Measurements from ENCODE around the gene PRKD2. TPM values are rescaled to one million over a fixed set of nuclear protein-coding genes. Genes with fewer than 3 reads are reported as not detected.

Gene PRKD2
- total and polyA plus RNA-seq, 4 donors = 7.3 to 14.4 (median 9.3) TPM

DNA sequence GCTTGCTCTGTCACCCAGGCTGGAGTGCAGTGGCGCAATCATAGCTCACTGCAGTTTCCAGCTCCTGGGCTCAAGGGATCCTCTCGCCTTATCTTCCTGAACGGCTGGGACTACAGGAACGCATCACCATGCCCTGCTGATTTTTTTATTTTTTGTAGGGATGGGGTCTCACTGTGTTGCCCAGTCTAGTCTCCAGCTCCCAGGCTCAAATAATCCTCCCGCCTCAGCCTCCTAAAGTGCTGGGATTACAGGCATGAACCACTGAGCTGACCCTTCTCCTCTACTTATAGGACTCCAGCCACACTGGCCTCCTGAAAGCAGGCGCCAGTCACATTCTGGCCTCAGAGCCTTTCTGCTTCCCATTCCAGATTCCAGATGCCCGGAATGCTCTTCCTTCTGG, 66.5 kb downstream of the PRKD2 start:
- H3K4me1 ChIP-seq (ENCODE audit: control insufficient read depth in 4 of 4, insufficient read depth in 4 of 4, low read length in 3 of 4) = peaks cover 0 to 2% (median 0%) of the 10 kb centered on the region in 4 donors
- H3K36me3 ChIP-seq (ENCODE audit: control insufficient read depth in 4 of 4, insufficient read depth in 3 of 4, low read depth in 1 of 4, low read length in 3 of 4) = no peaks in the 10 kb centered on the region
- no peak overlapping the region for H3K4me3 ChIP-seq (ENCODE audit: low read depth in 1 of 3, low read length in 3 of 3)
- peaks cover 0 to 11% (median 4%) of the 10 kb centered on the region in 4 donors for H3K27me3 ChIP-seq (ENCODE audit: control insufficient read depth in 4 of 4, insufficient read depth in 4 of 4, low read length in 3 of 4)
- TF ChIP-seq HNF4A (conservative IDR thresholded peaks at IDR 0.05) = no peak
- no peak for TF ChIP-seq EGR1 (IDR thresholded peaks at IDR 0.05; ENCODE audit: low read depth in 2 of 2)
- TF ChIP-seq REST (IDR thresholded peaks at IDR 0.05) = no peak
- TF ChIP-seq YY1 (IDR thresholded peaks at IDR 0.05) = no peak
- TF ChIP-seq TAF1 (conservative IDR thresholded peaks at IDR 0.05) = no peak
- no peak for TF ChIP-seq RAD21 (IDR thresholded peaks at IDR 0.05)
- no peak for TF ChIP-seq FOXA2 (IDR thresholded peaks at IDR 0.05)
- no peak for TF ChIP-seq ZBTB33 (IDR thresholded peaks at IDR 0.05)
- TF ChIP-seq FOXA1 (IDR thresholded peaks at IDR 0.05) = no peak
- no peak for TF ChIP-seq GABPA (IDR thresholded peaks at IDR 0.05 in 1 of 2, conservative IDR thresholded peaks at IDR 0.05 in 1 of 2)
- no peak for TF ChIP-seq NR2F2 (IDR thresholded peaks at IDR 0.05)
- no peak for TF ChIP-seq JUND (IDR thresholded peaks at IDR 0.05)
- no peak for TF ChIP-seq HNF4G (IDR thresholded peaks at IDR 0.05)
- TF ChIP-seq, protein P1, sequence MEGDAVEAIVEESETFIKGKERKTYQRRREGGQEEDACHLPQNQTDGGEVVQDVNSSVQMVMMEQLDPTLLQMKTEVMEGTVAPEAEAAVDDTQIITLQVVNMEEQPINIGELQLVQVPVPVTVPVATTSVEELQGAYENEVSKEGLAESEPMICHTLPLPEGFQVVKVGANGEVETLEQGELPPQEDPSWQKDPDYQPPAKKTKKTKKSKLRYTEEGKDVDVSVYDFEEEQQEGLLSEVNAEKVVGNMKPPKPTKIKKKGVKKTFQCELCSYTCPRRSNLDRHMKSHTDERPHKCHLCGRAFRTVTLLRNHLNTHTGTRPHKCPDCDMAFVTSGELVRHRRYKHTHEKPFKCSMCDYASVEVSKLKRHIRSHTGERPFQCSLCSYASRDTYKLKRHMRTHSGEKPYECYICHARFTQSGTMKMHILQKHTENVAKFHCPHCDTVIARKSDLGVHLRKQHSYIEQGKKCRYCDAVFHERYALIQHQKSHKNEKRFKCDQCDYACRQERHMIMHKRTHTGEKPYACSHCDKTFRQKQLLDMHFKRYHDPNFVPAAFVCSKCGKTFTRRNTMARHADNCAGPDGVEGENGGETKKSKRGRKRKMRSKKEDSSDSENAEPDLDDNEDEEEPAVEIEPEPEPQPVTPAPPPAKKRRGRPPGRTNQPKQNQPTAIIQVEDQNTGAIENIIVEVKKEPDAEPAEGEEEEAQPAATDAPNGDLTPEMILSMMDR (IDR thresholded peaks at IDR 0.05; ENCODE audit: low read depth, low read length, missing input control) = no peak
- TF ChIP-seq, protein P2, sequence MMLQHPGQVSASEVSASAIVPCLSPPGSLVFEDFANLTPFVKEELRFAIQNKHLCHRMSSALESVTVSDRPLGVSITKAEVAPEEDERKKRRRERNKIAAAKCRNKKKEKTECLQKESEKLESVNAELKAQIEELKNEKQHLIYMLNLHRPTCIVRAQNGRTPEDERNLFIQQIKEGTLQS (IDR thresholded peaks at IDR 0.05) = no peak
- no peak for TF ChIP-seq RXRA (IDR thresholded peaks at IDR 0.05)
- no peak overlapping the region for H3K27ac ChIP-seq (ENCODE audit: low read depth in 1 of 2, low read length in 2 of 2)
- WGBS = 70% methylated on average over 7 of the region's 7 CpGs
- DNase-seq (ENCODE audit: low spot score) = no peak
- H3K9ac ChIP-seq (ENCODE audit: low read depth in 1 of 2, low read length in 2 of 2) = no peak overlapping the region
- H3K9me3 ChIP-seq (ENCODE audit: control insufficient read depth in 4 of 4, low read length in 3 of 4) = no peaks in the 10 kb centered on the region

Measured in liver (tissue), 9 donors.